ENCODE measurements around the gene C16orf46. TPM values are rescaled to one million over a fixed set of nuclear protein-coding genes. Genes with fewer than 3 reads are reported as not detected.

Gene C16orf46
- total and polyA plus RNA-seq, 2 of the 13 experiments (the other 11 are each of a cell fraction or from before 2014, with no cell fraction given) = 0.38 to 0.55 TPM

GRCh38 chr16:81035975-81036750, 40.9 kb downstream of the C16orf46 start (continued):
- TF ChIP-seq ZNF770 (CRISPR knock-in tag; IDR thresholded peaks at IDR 0.05) = no peak
- no peak for TF ChIP-seq ZMYM3 (CRISPR knock-in tag; IDR thresholded peaks at IDR 0.05)
- TF ChIP-seq HES4 (CRISPR knock-in tag; IDR thresholded peaks at IDR 0.05; ENCODE audit: borderline replicate concordance) = peak; percentile 64; the same call in 1 of the 2 replicates
- TF ChIP-seq KDM5B (CRISPR knock-in tag; IDR thresholded peaks at IDR 0.05; ENCODE audit: borderline replicate concordance) = 0 out of 2 replicates have a peak, but pooled peaks have one; percentile 15
- no peak for TF ChIP-seq CHD2 (IDR thresholded peaks at IDR 0.05; ENCODE audit: low read depth, low read length)
- peak; percentile 42; the same call in 1 of the 2 replicates for TF ChIP-seq ARNT2 (CRISPR knock-in tag; IDR thresholded peaks at IDR 0.05; ENCODE audit: low read depth)
- peak; percentile 82 for TF ChIP-seq ZNF501 (CRISPR knock-in tag; IDR thresholded peaks at IDR 0.05)
- no peak for TF ChIP-seq SIX4 (CRISPR knock-in tag; IDR thresholded peaks at IDR 0.05)
- no peak for TF ChIP-seq ZHX2 (IDR thresholded peaks at IDR 0.05; ENCODE audit: low read depth)
- TF ChIP-seq ZHX2 (CRISPR knock-in tag; IDR thresholded peaks at IDR 0.05; ENCODE audit: borderline replicate concordance) = no peak
- TF ChIP-seq SAP130 (CRISPR knock-in tag; IDR thresholded peaks at IDR 0.05; ENCODE audit: low read depth) = peak; percentile 18; the same call in 1 of the 2 replicates
- TF ChIP-seq NFYB (CRISPR knock-in tag; IDR thresholded peaks at IDR 0.05) = no peak
- TF ChIP-seq ZNF430 (CRISPR knock-in tag; IDR thresholded peaks at IDR 0.05) = peak; percentile 27; the same call in 1 of the 2 replicates
- no peak for TF ChIP-seq SP4 (CRISPR knock-in tag; IDR thresholded peaks at IDR 0.05)
- peak; percentile 50; the same call in 1 of the 2 replicates for TF ChIP-seq NFKB2 (CRISPR knock-in tag; IDR thresholded peaks at IDR 0.05; ENCODE audit: borderline replicate concordance)
- no peak for TF ChIP-seq ZBTB39 (CRISPR knock-in tag; IDR thresholded peaks at IDR 0.05)
- TF ChIP-seq CBX2 (IDR thresholded peaks at IDR 0.05; ENCODE audit: low read depth, low read length) = no peak
- no peak for TF ChIP-seq CBX2 (CRISPR knock-in tag; IDR thresholded peaks at IDR 0.05; ENCODE audit: low read depth)
- no peak for TF ChIP-seq RCOR2 (CRISPR knock-in tag; IDR thresholded peaks at IDR 0.05)

Measured in HepG2 (cell line).